K562 (cell line): ENCODE data around the gene ARHGAP42. TPM values are rescaled to one million over a fixed set of nuclear protein-coding genes. Genes with fewer than 3 reads are reported as not detected.
A peak's percentile ranks its signal among the peaks of the same experiment; 100 is the strongest.

ENCODE experiments used
- ATAC-seq: fragments of 200-7000 bp; cut with Tn5 transposase; 3 replicates; pipeline ENCODE4 v1.9.1; 2020; ENCODE audit warnings: moderate library complexity
- BruUV-seq: library from RNA; stranded (reverse); fragments of 400-500 nt; replicated peaks from 2 replicates; lab custom pipeline; 2021; lab: Mats Ljungman, UMichigan
- CTCF ChIA-PET: fragments of 300-600 bp; formaldehyde crosslinking; extraction: SDS; loops from one replicate; lab custom pipeline; 2021; ENCODE audit warnings: low intra/inter-chr PET ratio; lab: Yijun Ruan, JAX
- POLR2A ChIA-PET: fragments of 300-600, 350-650 bp; sonication (Branson Sonifier 250); formaldehyde crosslinking; extraction: SDS; loops from one replicate; lab custom pipeline; 2021; ENCODE audit warnings: antibody characterized with exemption, inconsistent platforms; lab: Yijun Ruan, JAX
- DNase-seq, 4 experiments: peaks; one replicate each; pipeline versions ENCODE4 v3.0.0 to v3.0.0-alpha.2; 2011 to 2018; ENCODE audit warnings: low spot score in 3 of 4, mixed read lengths in 3 of 4; ENCODE audit errors: extremely low read depth in 1 of 4
- FAIRE-seq: peaks from 2 replicates; lab custom pipeline; 2011; peaks lifted over from hg19 to GRCh38; lab: Jason Lieb, UNC
- H2AFZ ChIP-seq: 2 replicates; pipeline ENCODE4 v1.6.0; 2011; ENCODE audit warnings: low read depth, low read length, control low read depth, inconsistent platforms
- H3K27ac ChIP-seq: fragments of 200-600 bp; 3 replicates; pipeline ENCODE4 v1.8.0; 2011; ENCODE audit warnings: low read depth, mild to moderate bottlenecking, control low read depth, inconsistent platforms, low read length, moderate library complexity, mixed read lengths; ENCODE audit errors: extremely low read depth
- H3K27me3 ChIP-seq, 2 experiments: fragments of 300-600 bp in 1 of 2; 2 replicates in 1 of 2; 3 replicates in 1 of 2; pipeline versions ENCODE4 v1.6.0 to v1.8.0; 2011; ENCODE audit warnings: inconsistent platforms in 2 of 2, low read length in 2 of 2, mild to moderate bottlenecking in 1 of 2, mixed read lengths in 1 of 2, moderate library complexity in 1 of 2; ENCODE audit not compliant: control insufficient read depth in 2 of 2, insufficient read depth in 2 of 2
- H3K36me3 ChIP-seq: fragments of 300-600 bp; 3 replicates; pipeline ENCODE4 v1.8.0; 2011; ENCODE audit warnings: mild to moderate bottlenecking, low read length, inconsistent platforms; ENCODE audit not compliant: control insufficient read depth, insufficient read depth
- H3K4me1 ChIP-seq, 2 experiments: fragments of 200-600 bp in 1 of 2; replicated peaks in 1 of 2; 2 replicates in 1 of 2; 3 replicates in 1 of 2; pipeline versions ENCODE4 v1.5.1 to v1.8.0; 2011; ENCODE audit warnings: inconsistent platforms in 2 of 2, low read length in 2 of 2, mild to moderate bottlenecking in 1 of 2, mixed read lengths in 1 of 2, moderate library complexity in 1 of 2; ENCODE audit not compliant: control insufficient read depth in 2 of 2, insufficient read depth in 2 of 2
- H3K4me2 ChIP-seq: 2 replicates; pipeline ENCODE4 v1.6.1; 2011; ENCODE audit warnings: low read length, control low read depth, inconsistent platforms, mixed read lengths; ENCODE audit not compliant: insufficient read depth
- H3K4me3 ChIP-seq: fragments of 200-600 bp; sonication (generic), shearing (Covaris generic); 2 replicates; pipeline ENCODE4 v1.5.1; 2016; ENCODE audit warnings: control low read depth, inconsistent platforms
- H3K79me2 ChIP-seq: fragments of 200-600 bp; 3 replicates; pipeline ENCODE4 v1.8.0; 2011; ENCODE audit warnings: low read length, inconsistent platforms; ENCODE audit not compliant: control insufficient read depth, insufficient read depth
- H3K9ac ChIP-seq, 2 experiments: 2 replicates each; pipeline versions ENCODE4 v1.6.0 to v1.6.1; 2011; ENCODE audit warnings: low read depth in 2 of 2, low read length in 2 of 2, control low read depth in 1 of 2, inconsistent platforms in 1 of 2, mild to moderate bottlenecking in 1 of 2, mixed read lengths in 1 of 2; ENCODE audit not compliant: insufficient read depth in 1 of 2
- H3K9me1 ChIP-seq: one replicate; pipeline ENCODE4 v1.6.0; 2011; ENCODE audit warnings: inconsistent platforms, mild to moderate bottlenecking, low read length, moderate library complexity; ENCODE audit not compliant: control insufficient read depth, insufficient read depth
- H3K9me3 ChIP-seq: replicated peaks from 2 replicates; pipeline ENCODE4 v1.5.1; 2011; ENCODE audit warnings: low read depth, low read length, inconsistent platforms; ENCODE audit not compliant: control insufficient read depth, insufficient read depth
- H4K20me1 ChIP-seq: replicated peaks from 2 replicates; pipeline ENCODE4 v1.6.1; 2011; ENCODE audit warnings: low read length, inconsistent platforms, mixed read lengths; ENCODE audit not compliant: control insufficient read depth, insufficient read depth
- KLF1 ChIP-seq: fragments of 450-650 bp; IDR thresholded peaks from 2 replicates; pipeline ENCODE4 v1.6.1; 2016; ENCODE audit warnings: missing genetic modification characterization, missing compliant biosample characterization
- MEIS2 ChIP-seq: fragments of 450-650 bp; IDR thresholded peaks from 2 replicates; pipeline ENCODE4 v1.6.1; 2014; ENCODE audit warnings: mild to moderate bottlenecking; ENCODE audit not compliant: partially characterized antibody
- NCOA2 ChIP-seq, 2 experiments: fragments of 450-650 bp; IDR thresholded peaks; 2 replicates each; pipeline ENCODE4 v1.6.1; 2018; ENCODE audit warnings: mild to moderate bottlenecking in 2 of 2, moderate library complexity in 1 of 2; ENCODE audit not compliant: partially characterized antibody in 2 of 2
- NFIC ChIP-seq: fragments of 450-650 bp; IDR thresholded peaks from 2 replicates; pipeline ENCODE4 v1.6.1; 2017; ENCODE audit warnings: mild to moderate bottlenecking, inconsistent platforms
- WGBS: fragments of 100-300 bp; shearing (Covaris generic); methylation state at CpG from one replicate; pipeline ENCODE4 v1.1.6; 2016; ENCODE audit warnings: low coverage, mixed read lengths; ENCODE audit not compliant: insufficient coverage; ENCODE audit errors: missing lambda C conversion rate; 5-methylcytosine and 5-hydroxymethylcytosine counted together
- in situ Hi-C: fragments of 300-500 bp; cut with MboI; formaldehyde crosslinking; loops from 4 replicates; pipeline ENCODE4 v1.15.0; 2018; ENCODE audit warnings: inconsistent platforms, mixed read lengths
- intact Hi-C: fragments of 100-400 bp; cut with micrococcal nuclease; formaldehyde crosslinking; loops from 2 replicates; pipeline ENCODE4 v1.14.2; 2022
- polyA plus RNA-seq, 8 experiments: library from polyadenylated mRNA; depleted of rRNA in 4 of 8; stranded (reverse) in 5 of 8; unstranded in 3 of 8; fragments of >200 nt; fragmentation: Nextera tagmentation in 2 of 8; fragmentation: Illumina TruSeq in 1 of 8; extraction: Ambion mirVana in 2 of 8; extraction: Trizol in 1 of 8; gene quantifications; 2 replicates each; pipeline versions ENCODE4 v1.2.1 to v1.2.3, GENCODE V29; 2011 to 2014; ENCODE audit warnings: inconsistent platforms in 1 of 8, missing spikeins in 1 of 8
- total RNA-seq, 7 experiments: library from RNA; depleted of rRNA in 6 of 7; stranded (reverse); fragments of >200 nt in 6 of 7; fragmentation: Illumina TruSeq in 2 of 7; extraction: Trizol in 2 of 7; gene quantifications; 2 replicates each; pipeline versions ENCODE4 v1.2.1 to v1.2.3, GENCODE V29; 2011 to 2021; ENCODE audit warnings: low replicate concordance in 1 of 7
- TF ChIP-seq, protein P1 (sequence below): fragments of 450-650 bp; IDR thresholded peaks from 2 replicates; pipeline ENCODE4 v1.6.1; 2016
- TF ChIP-seq, protein P2 (sequence below), 2 experiments: IDR thresholded peaks in 1 of 2; conservative IDR thresholded peaks in 1 of 2; 2 replicates each; pipeline ENCODE4 v1.6.1; 2016; ENCODE audit warnings: low read depth in 2 of 2, mild to moderate bottlenecking in 1 of 2, missing compliant biosample characterization in 1 of 2, missing genetic modification characterization in 1 of 2, moderate library complexity in 1 of 2

ARHGAP42 gene
- total and polyA plus RNA-seq, 9 of the 15 experiments (the other 6 are each of a cell fraction or from before 2014, with no cell fraction given): 0.95 to 6.1 (median 2.4) TPM

DNA sequence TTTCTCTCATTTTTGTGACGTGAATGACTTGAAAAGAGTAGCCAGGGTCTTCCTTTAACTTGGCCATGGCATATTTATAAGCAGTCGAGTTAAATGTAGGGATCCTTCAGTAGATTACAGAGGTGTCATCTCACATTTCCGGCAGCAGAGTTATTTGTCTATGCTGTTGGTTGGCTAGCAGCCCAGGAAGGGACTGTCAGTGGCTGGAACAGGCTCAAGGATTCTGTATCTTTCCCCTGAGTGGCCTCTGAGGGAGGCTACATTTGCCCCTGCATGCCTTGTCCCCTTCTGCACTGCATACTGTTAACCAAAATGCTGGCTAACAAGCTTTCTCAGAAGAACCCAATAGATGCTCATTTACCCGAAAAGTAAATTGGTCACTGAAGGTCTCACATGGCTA is 254.9 kb downstream of the ARHGAP42 start:
- Histone ChIP-seq H3K4me2 (no peak overlapping the region), H3K9me1 (no peaks in the 10 kb centered on the region), H2AFZ (peak overlapping the region; percentile 15; the same call in 1 of the 2 replicates), H3K79me2 (no peaks in the 10 kb centered on the region), H3K4me1 (no peaks in the 10 kb centered on the region; a peak in 1 of 5 replicates), H3K4me3 (no peak overlapping the region), H3K27ac (no peak overlapping the region), H4K20me1 (no peaks in the 10 kb centered on the region), H3K9ac (no peak overlapping the region), H3K27me3 (no peaks in the 10 kb centered on the region), H3K9me3 (no peaks in the 10 kb centered on the region), H3K36me3 (no peaks in the 10 kb centered on the region)
- BruUV-seq: no TSS peak
- POLR2A ChIA-PET: no interaction called here
- FAIRE-seq (no peak), DNase-seq (peak in 2 of 4 experiments; percentile 14 to 27), ATAC-seq (peak; percentile 77)
- intact Hi-C loops: no loop called here
- in situ Hi-C loops: no loop called here
- TF ChIP-seq, protein P1, sequence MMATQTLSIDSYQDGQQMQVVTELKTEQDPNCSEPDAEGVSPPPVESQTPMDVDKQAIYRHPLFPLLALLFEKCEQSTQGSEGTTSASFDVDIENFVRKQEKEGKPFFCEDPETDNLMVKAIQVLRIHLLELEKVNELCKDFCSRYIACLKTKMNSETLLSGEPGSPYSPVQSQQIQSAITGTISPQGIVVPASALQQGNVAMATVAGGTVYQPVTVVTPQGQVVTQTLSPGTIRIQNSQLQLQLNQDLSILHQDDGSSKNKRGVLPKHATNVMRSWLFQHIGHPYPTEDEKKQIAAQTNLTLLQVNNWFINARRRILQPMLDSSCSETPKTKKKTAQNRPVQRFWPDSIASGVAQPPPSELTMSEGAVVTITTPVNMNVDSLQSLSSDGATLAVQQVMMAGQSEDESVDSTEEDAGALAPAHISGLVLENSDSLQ: 0 out of 2 replicates have a peak, but pooled peaks have one; percentile 11
- TF ChIP-seq, protein P2, sequence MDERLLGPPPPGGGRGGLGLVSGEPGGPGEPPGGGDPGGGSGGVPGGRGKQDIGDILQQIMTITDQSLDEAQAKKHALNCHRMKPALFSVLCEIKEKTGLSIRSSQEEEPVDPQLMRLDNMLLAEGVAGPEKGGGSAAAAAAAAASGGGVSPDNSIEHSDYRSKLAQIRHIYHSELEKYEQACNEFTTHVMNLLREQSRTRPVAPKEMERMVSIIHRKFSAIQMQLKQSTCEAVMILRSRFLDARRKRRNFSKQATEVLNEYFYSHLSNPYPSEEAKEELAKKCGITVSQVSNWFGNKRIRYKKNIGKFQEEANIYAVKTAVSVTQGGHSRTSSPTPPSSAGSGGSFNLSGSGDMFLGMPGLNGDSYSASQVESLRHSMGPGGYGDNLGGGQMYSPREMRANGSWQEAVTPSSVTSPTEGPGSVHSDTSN (CRISPR knock-in tag; IDR thresholded peaks at IDR 0.05; ENCODE audit: low read depth): no peak
- TF ChIP-seq, protein P2 (tag; conservative IDR thresholded peaks at IDR 0.05; ENCODE audit: low read depth): peak; percentile 49; the same call in 1 of the 2 replicates
- TF ChIP-seq NFIC (0 out of 2 replicates have a peak, but pooled peaks have one; percentile 11), NCOA2 (IDR thresholded peaks at IDR 0.05; ENCODE audit: partially characterized antibody in 2 of 2) (no peak), KLF1 (tag) (no peak), MEIS2 (peak; percentile 34)
- WGBS: 25% methylated on average over 4 of the region's 4 CpGs
- CTCF ChIA-PET: no interaction called here
